Thoracic aorta (tissue), 2 donors: ENCODE measurements around the gene CAPN10. TPM values are rescaled to one million over a fixed set of nuclear protein-coding genes. Genes with fewer than 3 reads are reported as not detected.

ENCODE experiments used
- ATAC-seq: fragments of 150-250 bp; one replicate; pipeline ENCODE4 v1.8.0; 2017; ENCODE audit warnings: low read depth; ENCODE audit not compliant: insufficient number of reproducible peaks, low FRiP score
- DNase-seq: peaks from one replicate; pipeline ENCODE4 v3.0.0-alpha.2; 2020; ENCODE audit warnings: low spot score
- H3K27ac ChIP-seq, 2 donors: fragments of 200-600 bp; sonication (generic); 1 replicate in 1 of 2; 2 replicates in 1 of 2; pipeline ENCODE4 v1.5.1; 2016; ENCODE audit warnings: mild to moderate bottlenecking in 2 of 2, moderate library complexity in 2 of 2
- H3K27me3 ChIP-seq: fragments of 200-600 bp; sonication (generic); replicated peaks from 2 replicates; pipeline ENCODE4 v1.6.0; 2016; ENCODE audit warnings: mild to moderate bottlenecking; ENCODE audit not compliant: insufficient read depth
- H3K36me3 ChIP-seq: fragments of 200-600 bp; sonication (generic); one replicate; pipeline ENCODE4 v1.5.1; 2016
- H3K4me1 ChIP-seq, 2 donors: fragments of 200-600 bp; sonication (generic); 1 replicate in 1 of 2; 2 replicates in 1 of 2; pipeline versions ENCODE4 v1.5.1 to v1.6.0; 2016; ENCODE audit warnings: low read depth in 2 of 2, mild to moderate bottlenecking in 1 of 2; ENCODE audit not compliant: control insufficient read depth in 1 of 2
- H3K4me3 ChIP-seq: fragments of 200-600 bp; sonication (generic); 2 replicates; pipeline ENCODE4 v1.5.1; 2016; ENCODE audit warnings: mild to moderate bottlenecking
- H3K9me3 ChIP-seq: fragments of 200-600 bp; sonication (generic); 2 replicates; pipeline ENCODE4 v1.5.1; 2016
- total RNA-seq, 2 donors: library from RNA; depleted of rRNA; stranded (reverse); fragments of >200 nt; gene quantifications; one replicate each; pipeline versions ENCODE4 v1.1.0 to v1.2.3, GENCODE V29; 2016
- TF ChIP-seq, protein P1 (sequence below): fragments of 200-600 bp; sonication (generic); IDR thresholded peaks from one replicate; pipeline ENCODE4 v1.5.1; 2019; ENCODE audit warnings: antibody characterized with exemption

Gene CAPN10
- total RNA-seq, 2 donors from 2014 or later, result 33.3 to 38.2 TPM

DNA sequence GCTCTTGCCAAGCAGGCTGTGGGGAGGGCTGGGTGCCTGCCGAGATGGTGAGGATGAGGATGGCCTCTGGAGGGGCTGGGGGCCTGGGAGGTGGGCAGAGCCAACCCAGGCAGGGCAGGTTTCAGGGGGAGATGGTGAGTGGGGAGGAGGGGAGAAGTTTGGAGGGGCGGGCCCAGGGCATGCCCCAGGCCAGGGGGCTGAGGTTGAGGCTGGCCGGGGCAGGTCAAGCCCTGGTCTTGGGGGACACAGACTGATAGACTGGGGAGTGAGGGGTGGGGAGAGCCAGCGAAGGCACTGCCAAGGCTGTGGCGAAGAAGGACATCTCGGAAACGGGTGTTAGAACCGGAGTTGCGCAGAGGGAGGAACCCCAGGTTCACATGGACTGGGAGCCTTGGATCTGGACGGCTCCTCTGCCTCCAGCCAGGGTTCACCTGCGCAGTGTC, 12.6 kb downstream of the CAPN10 start:
- TF ChIP-seq, protein P1, sequence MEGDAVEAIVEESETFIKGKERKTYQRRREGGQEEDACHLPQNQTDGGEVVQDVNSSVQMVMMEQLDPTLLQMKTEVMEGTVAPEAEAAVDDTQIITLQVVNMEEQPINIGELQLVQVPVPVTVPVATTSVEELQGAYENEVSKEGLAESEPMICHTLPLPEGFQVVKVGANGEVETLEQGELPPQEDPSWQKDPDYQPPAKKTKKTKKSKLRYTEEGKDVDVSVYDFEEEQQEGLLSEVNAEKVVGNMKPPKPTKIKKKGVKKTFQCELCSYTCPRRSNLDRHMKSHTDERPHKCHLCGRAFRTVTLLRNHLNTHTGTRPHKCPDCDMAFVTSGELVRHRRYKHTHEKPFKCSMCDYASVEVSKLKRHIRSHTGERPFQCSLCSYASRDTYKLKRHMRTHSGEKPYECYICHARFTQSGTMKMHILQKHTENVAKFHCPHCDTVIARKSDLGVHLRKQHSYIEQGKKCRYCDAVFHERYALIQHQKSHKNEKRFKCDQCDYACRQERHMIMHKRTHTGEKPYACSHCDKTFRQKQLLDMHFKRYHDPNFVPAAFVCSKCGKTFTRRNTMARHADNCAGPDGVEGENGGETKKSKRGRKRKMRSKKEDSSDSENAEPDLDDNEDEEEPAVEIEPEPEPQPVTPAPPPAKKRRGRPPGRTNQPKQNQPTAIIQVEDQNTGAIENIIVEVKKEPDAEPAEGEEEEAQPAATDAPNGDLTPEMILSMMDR, result no peak
- ATAC-seq (no peak), DNase-seq (no peak)
- H3K4me3 ChIP-seq, result no peak overlapping the region
- H3K4me1 ChIP-seq, result peaks cover 9 to 30% of the 10 kb centered on the region in 2 donors
- no peak overlapping the region for H3K27ac ChIP-seq
- H3K27me3 ChIP-seq, result no peaks in the 10 kb centered on the region
- peaks cover 10% of the 10 kb centered on the region for H3K36me3 ChIP-seq
- no peaks in the 10 kb centered on the region for H3K9me3 ChIP-seq

DNA sequence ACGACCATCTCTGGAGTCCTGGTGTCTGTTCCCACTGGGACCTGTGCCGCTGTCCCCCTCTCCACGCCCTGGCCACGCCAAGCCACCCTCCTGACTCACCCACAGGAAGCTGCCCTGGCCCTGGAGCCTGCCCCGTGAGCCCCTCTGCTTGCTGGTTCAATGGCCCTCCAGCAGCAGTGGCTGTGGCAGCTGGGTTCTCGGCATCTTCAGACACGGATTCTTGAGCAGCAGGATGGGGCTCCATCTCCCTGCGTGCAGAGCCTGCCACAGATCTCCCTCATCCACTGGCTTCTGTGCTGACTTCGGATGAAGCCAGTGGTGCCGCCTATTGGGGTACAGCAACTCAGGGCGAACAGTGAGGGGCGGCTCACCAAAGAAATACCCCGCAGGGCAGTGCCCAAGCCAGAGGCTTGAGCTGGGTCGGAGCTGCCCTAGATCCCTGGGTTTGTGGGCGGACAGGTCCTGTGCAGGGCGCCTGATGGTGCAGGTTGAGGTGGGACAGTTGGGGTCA, 14.0 kb downstream of the CAPN10 start:
- DNase-seq, result no peak
- no peak overlapping the region for H3K4me3 ChIP-seq
- H3K36me3 ChIP-seq, result peaks cover 10% of the 10 kb centered on the region
- ATAC-seq, result no peak
- TF ChIP-seq, protein P1, result no peak
- H3K27me3 ChIP-seq, result no peaks in the 10 kb centered on the region
- peaks cover 8 to 17% of the 10 kb centered on the region in 2 donors for H3K4me1 ChIP-seq
- no peaks in the 10 kb centered on the region for H3K9me3 ChIP-seq
- no peak overlapping the region for H3K27ac ChIP-seq

DNA sequence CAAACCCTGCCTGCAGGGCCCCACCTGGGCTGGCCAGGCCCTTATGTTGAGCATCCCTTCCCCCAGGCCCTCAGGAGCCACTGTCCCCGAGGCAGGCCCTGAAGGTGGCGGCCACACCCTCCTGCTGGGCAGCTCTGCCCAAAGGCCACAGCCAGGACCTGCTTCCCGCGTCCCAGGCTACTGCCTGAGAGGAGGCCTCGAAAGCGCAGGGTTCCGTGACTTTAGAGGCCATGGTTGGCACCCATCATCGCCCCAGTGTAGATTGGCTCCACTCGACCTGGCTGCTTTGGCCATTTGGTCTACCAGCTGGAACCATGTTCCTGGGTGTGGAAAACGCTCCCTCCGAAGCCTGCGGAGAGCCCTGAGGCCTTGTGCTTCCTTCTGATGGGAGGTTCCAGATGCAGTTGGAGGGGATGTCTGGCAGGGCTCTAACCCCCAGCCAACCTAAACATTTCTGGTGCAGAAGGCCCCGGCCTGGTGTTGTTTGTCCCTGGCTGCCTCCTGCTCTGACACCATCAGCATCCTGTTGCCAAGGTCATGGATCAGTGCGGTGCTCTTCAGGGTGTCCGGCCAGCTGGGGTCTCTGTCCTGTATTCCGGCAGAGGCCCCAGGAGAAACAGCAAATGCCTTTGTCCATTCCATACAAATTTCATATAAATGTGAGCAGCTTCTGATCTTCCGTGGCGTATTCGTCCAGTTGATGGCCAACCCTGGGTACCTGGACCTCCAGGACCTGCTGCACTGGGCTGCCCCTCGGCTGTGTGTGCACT, 14.7 kb downstream of the CAPN10 start:
- ATAC-seq, result no peak
- H3K36me3 ChIP-seq, result peaks cover 10% of the 10 kb centered on the region

DNA sequence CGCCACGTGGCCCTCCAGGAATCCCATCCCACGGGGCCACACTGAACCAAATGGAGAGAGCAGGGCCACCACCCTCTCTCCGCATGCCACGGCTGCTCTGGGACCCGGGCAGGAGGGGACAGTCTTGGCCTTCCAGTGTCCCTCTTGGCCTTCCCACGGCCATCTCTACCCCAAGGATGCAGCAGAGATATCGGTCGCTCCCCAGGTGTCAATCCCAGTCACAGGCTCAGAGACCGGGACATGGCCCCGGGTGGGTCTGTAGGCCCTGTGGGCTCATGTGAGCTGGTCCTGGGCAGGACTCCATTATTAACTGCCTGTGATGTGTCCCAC, 15.3 kb downstream of the CAPN10 start:
- no peak for DNase-seq
- peaks cover 0 to 5% of the 10 kb centered on the region in 2 donors for H3K4me1 ChIP-seq
- H3K9me3 ChIP-seq, result no peaks in the 10 kb centered on the region
- H3K36me3 ChIP-seq, result peaks cover 10% of the 10 kb centered on the region
- no peak overlapping the region for H3K4me3 ChIP-seq
- no peaks in the 10 kb centered on the region for H3K27me3 ChIP-seq
- H3K27ac ChIP-seq, result no peak overlapping the region
- no peak for ATAC-seq
- TF ChIP-seq, protein P1, result no peak

More for the DNA sequence above, 14.7 kb downstream of the CAPN10 start:
- TF ChIP-seq, protein P1, result no peak
- no peak for DNase-seq
- Histone ChIP-seq H3K4me1 (peaks cover under 1 to 9% of the 10 kb centered on the region in 2 donors), H3K27ac (no peak overlapping the region), H3K27me3 (no peaks in the 10 kb centered on the region), H3K4me3 (no peak overlapping the region), H3K9me3 (no peaks in the 10 kb centered on the region)

DNA sequence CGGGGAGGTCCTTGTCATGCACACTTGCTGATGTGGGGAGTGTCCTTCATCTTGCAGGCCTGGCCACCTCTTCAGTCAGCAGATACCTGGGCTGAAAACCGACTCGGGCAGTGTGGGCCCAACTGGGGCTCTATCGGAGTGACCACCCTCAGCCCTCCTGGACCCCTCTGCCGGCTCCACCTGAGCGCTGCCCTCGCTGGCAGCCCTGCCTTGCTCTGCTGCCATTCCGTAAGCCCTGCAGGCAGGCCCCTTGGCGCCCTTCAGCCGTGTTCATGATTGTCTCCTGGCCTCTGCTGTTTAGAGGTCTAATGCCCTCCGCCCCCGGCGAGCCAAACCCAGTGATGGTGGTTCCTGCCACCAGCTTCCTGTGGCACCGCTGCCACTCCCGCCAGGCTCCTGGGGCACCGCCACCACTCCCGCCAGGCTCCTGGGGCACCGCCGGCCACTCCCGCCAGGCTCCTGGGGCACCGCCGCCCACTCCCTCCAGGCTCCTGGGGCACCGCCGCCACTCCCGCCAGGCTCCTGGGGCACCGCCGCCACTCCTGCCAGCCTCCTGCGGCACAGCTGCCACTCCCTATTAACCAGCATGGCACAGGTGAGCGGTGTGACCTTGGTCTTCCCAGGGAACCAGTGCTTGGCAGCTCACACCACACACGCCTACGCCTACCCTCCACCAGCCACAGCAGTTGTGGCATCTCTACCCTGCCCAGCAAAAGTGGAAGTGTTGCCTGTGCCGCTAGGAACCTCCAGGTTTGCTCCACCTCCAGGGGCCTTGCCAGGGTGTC, 15.9 kb downstream of the CAPN10 start:
- DNase-seq (no peak), ATAC-seq (no peak)
- Histone ChIP-seq H3K27ac (no peak overlapping the region), H3K27me3 (no peaks in the 10 kb centered on the region), H3K4me1 (no peaks in the 10 kb centered on the region), H3K4me3 (no peak overlapping the region), H3K9me3 (no peaks in the 10 kb centered on the region), H3K36me3 (peaks cover 10% of the 10 kb centered on the region)
- TF ChIP-seq, protein P1, result no peak
